Urinary bladder (tissue), 4 donors: Measurements from ENCODE around the gene PAX5. TPM values are rescaled to one million over a fixed set of nuclear protein-coding genes. Genes with fewer than 3 reads are reported as not detected.

Experiments used
- DNase-seq: peaks from one replicate; pipeline ENCODE4 v3.0.0-alpha.2; 2015; ENCODE audit errors: extremely low spot score
- H3K27ac ChIP-seq: one replicate; pipeline ENCODE4 v1.5.1; 2013; ENCODE audit warnings: low read depth, mild to moderate bottlenecking, moderate library complexity
- H3K36me3 ChIP-seq: one replicate; pipeline ENCODE4 v1.6.1; 2013; ENCODE audit warnings: mild to moderate bottlenecking, moderate library complexity; ENCODE audit not compliant: insufficient read depth
- H3K4me1 ChIP-seq: one replicate; pipeline ENCODE4 v1.6.1; 2013; ENCODE audit warnings: mild to moderate bottlenecking, moderate library complexity; ENCODE audit not compliant: insufficient read depth
- H3K4me3 ChIP-seq: one replicate; pipeline ENCODE4 v1.5.1; 2013; ENCODE audit warnings: low read depth, low read length
- WGBS: extraction: QIAGEN DNeasy Blood & Tissue Kit; methylation state at CpG from one replicate; pipeline ENCODE4 v1.1.7; 2013; 5-methylcytosine and 5-hydroxymethylcytosine counted together
- polyA plus RNA-seq: library from polyadenylated mRNA; stranded (reverse); fragments of 200-250 nt; gene quantifications from one replicate; pipeline ENCODE4 v1.2.3, GENCODE V29; 2013
- small RNA-seq: library from RNA; depleted of rRNA; stranded (forward); fragments of <200 nt; gene quantifications from one replicate; pipeline ENCODE3, GENCODE V24; 2014
- total RNA-seq: library from RNA; depleted of rRNA; stranded (reverse); fragments of >200 nt; gene quantifications from one replicate; pipeline ENCODE4 v1.2.3, GENCODE V29; 2014
- donor health status: healthy with polysubstance abuse.
- donor health status: healthy.

Gene PAX5
- total and polyA plus RNA-seq, 2 donors = 0.03 to 0.26 TPM

- Histone ChIP-seq H3K4me3 (no peak overlapping the region), H3K27ac (no peak overlapping the region), H3K36me3 (no peaks in the 10 kb centered on the region), H3K4me1 (no peaks in the 10 kb centered on the region)
- DNase-seq = no peak
- WGBS = 78% methylated on average over 5 of the region's 5 CpGs
Observed at GRCh38 chr9:36796671-36797419, 237.2 kb downstream of the PAX5 start.

GRCh38 chr9:36794461-36794860, 239.6 kb downstream of the PAX5 start:
- H3K27ac ChIP-seq = no peak overlapping the region
- no peak overlapping the region for H3K4me3 ChIP-seq
- WGBS = 73% methylated on average over 5 of the region's 5 CpGs
- H3K4me1 ChIP-seq = no peaks in the 10 kb centered on the region
- no peaks in the 10 kb centered on the region for H3K36me3 ChIP-seq
- DNase-seq = no peak

GRCh38 chr9:36793277-36793676, 240.8 kb downstream of the PAX5 start:
- Histone ChIP-seq H3K36me3 (no peaks in the 10 kb centered on the region), H3K27ac (no peak overlapping the region), H3K4me3 (no peak overlapping the region), H3K4me1 (no peaks in the 10 kb centered on the region)
- 64% methylated on average over 2 of the region's 2 CpGs for WGBS
- no peak for DNase-seq

GRCh38 chr9:36791222-36791950, 242.7 kb downstream of the PAX5 start:
- no peak for DNase-seq
- no peak overlapping the region for H3K4me3 ChIP-seq
- H3K27ac ChIP-seq = no peak overlapping the region
- no peaks in the 10 kb centered on the region for H3K4me1 ChIP-seq
- 58% methylated on average over 9 of the region's 9 CpGs for WGBS
- H3K36me3 ChIP-seq = no peaks in the 10 kb centered on the region

GRCh38 chr9:36789886-36790285, 244.2 kb downstream of the PAX5 start:
- Histone ChIP-seq H3K4me1 (no peaks in the 10 kb centered on the region), H3K4me3 (no peak overlapping the region), H3K27ac (no peak overlapping the region), H3K36me3 (no peaks in the 10 kb centered on the region)
- DNase-seq = no peak
- 54% methylated on average over 3 of the region's 3 CpGs for WGBS

- 38% methylated on average over 5 of the region's 5 CpGs for WGBS
Observed at GRCh38 chr9:36788534-36788933, 245.5 kb downstream of the PAX5 start.

GRCh38 chr9:36787709-36788108, 246.4 kb downstream of the PAX5 start:
- no peak for DNase-seq
- H3K36me3 ChIP-seq = no peaks in the 10 kb centered on the region
- H3K27ac ChIP-seq = no peak overlapping the region
- H3K4me3 ChIP-seq = no peak overlapping the region
- 53% methylated on average over 3 of the region's 3 CpGs for WGBS
- no peaks in the 10 kb centered on the region for H3K4me1 ChIP-seq

More at GRCh38 chr9:36788534-36788933, 245.5 kb downstream of the PAX5 start:
- no peak for DNase-seq
- Histone ChIP-seq H3K27ac (no peak overlapping the region), H3K4me1 (no peaks in the 10 kb centered on the region), H3K36me3 (no peaks in the 10 kb centered on the region), H3K4me3 (no peak overlapping the region)

Small RNA genes within 50 kb of the gene (small RNA-seq; reads per million reads assigned to genes)
- gene MIR4475 = not detected
- not detected for gene MIR4476
- not detected for gene MIR4540

Other genes starting within 250 kb of the PAX5 start
- 40.7 TPM for gene ZCCHC7, start 86.3 kb upstream of the PAX5 start, total RNA-seq
- 10.9 TPM for gene ZCCHC7, start 86.3 kb upstream of the PAX5 start, polyA plus RNA-seq